Large intestine (tissue), 3 donors: Measurements from ENCODE around the gene GCLC. TPM values are rescaled to one million over a fixed set of nuclear protein-coding genes. Genes with fewer than 3 reads are reported as not detected.

ENCODE experiments used
- DNase-seq, 2 donors: peaks; one replicate each; pipeline versions ENCODE4 v3.0.0 to v3.0.0-alpha.2; 2013
- H3K27ac ChIP-seq: one replicate; pipeline ENCODE4 v1.5.1; 2013; ENCODE audit warnings: low read length
- H3K27me3 ChIP-seq: 2 replicates; pipeline ENCODE4 v1.6.1; 2013; ENCODE audit warnings: low read length; ENCODE audit not compliant: control insufficient read depth, insufficient read depth
- H3K36me3 ChIP-seq: 2 replicates; pipeline ENCODE4 v1.6.1; 2013; ENCODE audit warnings: low read length; ENCODE audit not compliant: control insufficient read depth, insufficient read depth
- H3K4me1 ChIP-seq: one replicate; pipeline ENCODE4 v1.6.1; 2013; ENCODE audit warnings: low read length; ENCODE audit not compliant: control insufficient read depth, insufficient read depth
- H3K4me3 ChIP-seq: one replicate; pipeline ENCODE4 v1.5.1; 2013; ENCODE audit warnings: low read length
- H3K9me3 ChIP-seq: one replicate; pipeline ENCODE4 v1.6.1; 2013; ENCODE audit warnings: mild to moderate bottlenecking, low read depth, low read length, moderate library complexity; ENCODE audit not compliant: control insufficient read depth
- WGBS: methylation state at CpG from one replicate; pipeline ENCODE4 v1.1.5; 2013; ENCODE audit warnings: low lambda C conversion rate; ENCODE audit not compliant: insufficient coverage; 5-methylcytosine and 5-hydroxymethylcytosine counted together
- polyA plus RNA-seq: library from polyadenylated mRNA; unstranded; fragments of 120-200 nt; gene quantifications from one replicate; pipeline ENCODE4 v1.2.1, GENCODE V29; 2013

GCLC gene
- polyA plus RNA-seq, 1 donor: 54.7 TPM

DNA sequence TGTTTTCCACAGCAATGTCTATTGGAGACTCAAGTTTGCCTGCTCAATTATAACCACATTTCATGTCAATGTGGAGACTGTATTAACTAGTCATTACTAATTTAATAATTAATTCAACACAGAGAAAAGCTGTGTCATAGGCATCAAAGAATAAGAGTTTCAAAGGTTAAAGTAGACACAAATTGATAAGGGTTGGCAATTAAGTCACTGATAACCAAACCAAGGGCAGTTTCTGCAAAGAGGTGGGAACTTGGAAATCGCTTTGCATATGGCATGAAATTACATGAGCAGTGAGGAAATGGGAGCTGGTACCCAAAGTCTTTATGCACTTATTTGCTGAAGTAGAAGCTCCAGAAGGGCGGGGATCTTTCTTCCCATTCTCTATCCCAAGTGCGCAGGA is 34.2 kb downstream of the GCLC start:
- no peaks in the 10 kb centered on the region for H3K9me3 ChIP-seq
- peak overlapping the region; percentile 33 for H3K27ac ChIP-seq
- no peak overlapping the region for H3K4me3 ChIP-seq
- H3K36me3 ChIP-seq: peaks cover 18% of the 10 kb centered on the region
- H3K4me1 ChIP-seq: peaks cover 39% of the 10 kb centered on the region
- H3K27me3 ChIP-seq: no peaks in the 10 kb centered on the region
- peak in 1 of 2 donors; percentile 80 for DNase-seq
- 20% methylated on average over 1 of the region's 3 CpGs for WGBS

- Histone ChIP-seq H3K9me3 (no peaks in the 10 kb centered on the region), H3K4me1 (peaks cover 9% of the 10 kb centered on the region), H3K27ac (no peak overlapping the region), H3K36me3 (peaks cover 41% of the 10 kb centered on the region), H3K27me3 (no peaks in the 10 kb centered on the region), H3K4me3 (no peak overlapping the region)
- 100% methylated on average over 3 of the region's 5 CpGs for WGBS
- DNase-seq: no peak
These were observed 38.0 kb downstream of the GCLC start for GRCh38 chr6:53506872-53507271.

- DNase-seq: no peak
- H3K4me1 ChIP-seq: no peaks in the 10 kb centered on the region
- H3K4me3 ChIP-seq: no peak overlapping the region
- no peaks in the 10 kb centered on the region for H3K9me3 ChIP-seq
- WGBS: 86% methylated on average over 1 of the region's 3 CpGs
- no peaks in the 10 kb centered on the region for H3K27me3 ChIP-seq
- H3K27ac ChIP-seq: no peak overlapping the region
- H3K36me3 ChIP-seq: peaks cover 46% of the 10 kb centered on the region
These were observed 40.4 kb downstream of the GCLC start for GRCh38 chr6:53504512-53504911.

DNA sequence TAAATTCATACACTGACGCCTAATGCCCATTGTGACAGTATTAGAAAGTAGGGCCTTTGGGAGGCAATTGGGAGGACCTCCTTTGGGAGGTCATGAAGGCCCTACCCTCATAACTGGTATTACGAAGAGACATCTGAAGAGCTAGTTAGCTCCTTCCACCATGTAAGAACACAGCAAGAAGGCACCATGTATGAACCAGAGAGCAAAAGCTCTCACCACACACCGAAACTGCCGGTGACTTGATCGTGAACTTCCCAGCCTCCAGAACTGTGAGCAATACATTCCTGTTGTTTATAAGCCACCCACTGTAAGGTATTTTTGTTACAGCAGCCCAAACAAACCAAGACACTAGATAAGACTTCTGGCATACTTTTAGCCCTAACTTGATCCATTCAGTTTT is 41.8 kb downstream of the GCLC start:
- WGBS: no CpG with 5 or more reads among the region's 5 CpGs

GRCh38 chr6:53501432-53501831 is 43.5 kb downstream of the GCLC start:
- no peak for DNase-seq

More for the DNA sequence above, 41.8 kb downstream of the GCLC start:
- peaks cover 51% of the 10 kb centered on the region for H3K36me3 ChIP-seq
- DNase-seq: no peak
- no peaks in the 10 kb centered on the region for H3K9me3 ChIP-seq
- no peak overlapping the region for H3K4me3 ChIP-seq
- H3K27me3 ChIP-seq: no peaks in the 10 kb centered on the region
- no peaks in the 10 kb centered on the region for H3K4me1 ChIP-seq
- no peak overlapping the region for H3K27ac ChIP-seq

DNA sequence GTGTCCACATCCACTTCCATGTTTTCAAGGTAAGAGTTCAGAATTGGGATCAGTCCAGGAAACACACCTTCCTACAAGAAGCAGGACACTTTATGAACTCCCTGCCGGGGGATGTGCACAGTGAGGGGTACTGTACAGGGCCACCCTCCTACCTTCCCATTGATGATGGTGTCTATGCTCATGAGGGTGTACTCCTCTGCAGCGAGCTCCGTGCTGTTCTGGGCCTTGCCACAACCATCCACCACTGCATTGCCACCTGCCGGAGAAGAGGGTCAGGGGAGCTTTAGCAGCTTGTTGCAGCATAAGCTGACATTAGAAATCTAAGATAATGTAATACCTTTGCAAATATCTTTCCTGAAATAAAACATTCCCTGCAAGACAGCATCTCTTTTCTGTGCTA is 44.8 kb downstream of the GCLC start:
- no CpG with 5 or more reads among the region's 4 CpGs for WGBS
- peaks cover 3% of the 10 kb centered on the region for H3K9me3 ChIP-seq
- H3K36me3 ChIP-seq: peaks cover 34% of the 10 kb centered on the region
- H3K4me1 ChIP-seq: peaks cover 10% of the 10 kb centered on the region
- DNase-seq: no peak
- H3K4me3 ChIP-seq: no peak overlapping the region
- H3K27ac ChIP-seq: no peak overlapping the region
- no peaks in the 10 kb centered on the region for H3K27me3 ChIP-seq

More at GRCh38 chr6:53501432-53501831, 43.5 kb downstream of the GCLC start:
- H3K4me3 ChIP-seq: no peak overlapping the region
- H3K36me3 ChIP-seq: peaks cover 44% of the 10 kb centered on the region
- no peaks in the 10 kb centered on the region for H3K9me3 ChIP-seq
- H3K27ac ChIP-seq: no peak overlapping the region
- no peaks in the 10 kb centered on the region for H3K27me3 ChIP-seq
- WGBS: 61% methylated on average over 2 of the region's 3 CpGs
- peaks cover 2% of the 10 kb centered on the region for H3K4me1 ChIP-seq

DNA sequence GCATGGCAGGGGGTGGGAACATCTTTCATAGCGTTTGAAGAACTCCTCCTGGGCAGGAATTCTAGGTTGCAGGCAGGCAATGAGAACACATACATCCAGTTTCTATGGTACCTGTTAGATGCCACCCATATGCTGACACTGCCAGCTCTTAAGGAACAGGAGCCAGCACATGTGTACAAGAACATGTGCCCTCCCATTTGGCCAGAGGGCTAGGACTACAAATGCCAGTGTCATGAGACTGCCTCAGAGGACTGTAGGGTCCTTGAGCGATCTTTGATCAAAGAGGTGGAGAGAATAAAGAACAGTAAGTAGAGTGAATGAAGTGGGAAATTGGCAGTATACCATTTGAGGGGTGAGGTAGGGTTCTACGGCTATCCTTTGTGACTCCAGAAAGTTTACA is 45.8 kb downstream of the GCLC start:
- H3K4me3 ChIP-seq: no peak overlapping the region
- no peaks in the 10 kb centered on the region for H3K27me3 ChIP-seq
- peaks cover 25% of the 10 kb centered on the region for H3K36me3 ChIP-seq
- no peak for DNase-seq
- H3K9me3 ChIP-seq: peaks cover 3% of the 10 kb centered on the region
- WGBS: no CpG with 5 or more reads among the region's 3 CpGs
- H3K4me1 ChIP-seq: peaks cover 10% of the 10 kb centered on the region
- no peak overlapping the region for H3K27ac ChIP-seq

GRCh38 chr6:53498649-53499048 is 46.3 kb downstream of the GCLC start:
- Histone ChIP-seq H3K27me3 (no peaks in the 10 kb centered on the region), H3K9me3 (peaks cover 3% of the 10 kb centered on the region), H3K27ac (no peak overlapping the region), H3K36me3 (peaks cover 21% of the 10 kb centered on the region), H3K4me3 (no peak overlapping the region), H3K4me1 (peaks cover 10% of the 10 kb centered on the region)
- no peak for DNase-seq
- WGBS: 100% methylated on average over 2 of the region's 6 CpGs

- Histone ChIP-seq H3K4me3 (no peak overlapping the region), H3K9me3 (peaks cover 3% of the 10 kb centered on the region), H3K4me1 (peaks cover 10% of the 10 kb centered on the region), H3K27me3 (no peaks in the 10 kb centered on the region), H3K36me3 (peaks cover 18% of the 10 kb centered on the region), H3K27ac (no peak overlapping the region)
- 100% methylated on average over 2 of the region's 2 CpGs for WGBS
- no peak for DNase-seq
These were observed 47.0 kb downstream of the GCLC start for GRCh38 chr6:53497905-53498304.

- peak overlapping the region; percentile 25 for H3K27ac ChIP-seq
- WGBS: no CpG with 5 or more reads among the region's 5 CpGs
These were observed 48.0 kb downstream of the GCLC start for GRCh38 chr6:53496797-53497375.

More at GRCh38 chr6:53496797-53497375, 48.0 kb downstream of the GCLC start:
- Histone ChIP-seq H3K27me3 (no peaks in the 10 kb centered on the region), H3K4me1 (peaks cover 10% of the 10 kb centered on the region), H3K4me3 (no peak overlapping the region), H3K9me3 (peaks cover 3% of the 10 kb centered on the region), H3K36me3 (peaks cover 15% of the 10 kb centered on the region)
- DNase-seq: peak in 1 of 2 donors; percentile 38
